GM12878 (cell line): Measurements from ENCODE around the gene ARHGEF7. TPM values are rescaled to one million over a fixed set of nuclear protein-coding genes. Genes with fewer than 3 reads are reported as not detected.

ENCODE experiments used
- ATAC-seq: fragments of 200-7000 bp; cut with Tn5 transposase; 3 replicates; pipeline ENCODE4 v1.9.1; 2020; ENCODE audit warnings: mild to moderate bottlenecking, moderate library complexity
- BruUV-seq: library from RNA; stranded (reverse); fragments of 400-500 nt; replicated peaks from 2 replicates; lab custom pipeline; 2021; lab: Mats Ljungman, UMichigan
- CTCF ChIA-PET: fragments of 300-600 bp; sonication (Branson Sonifier 250); formaldehyde crosslinking; extraction: SDS; loops from one replicate; lab custom pipeline; 2021; ENCODE audit warnings: inconsistent platforms; lab: Yijun Ruan, JAX
- POLR2A ChIA-PET: fragments of 350-600 bp; formaldehyde crosslinking; extraction: SDS; loops from one replicate; lab custom pipeline; 2021; ENCODE audit warnings: inconsistent platforms; lab: Charles Lee
- RAD21 ChIA-PET: fragments of 300-600 bp; sonication (Branson Sonifier 250); formaldehyde crosslinking; loops from one replicate; lab custom pipeline; 2023; ENCODE audit warnings: antibody characterized with exemption; ENCODE audit not compliant: unreplicated experiment; lab: Charles Lee
- SMC1A ChIA-PET: fragments of 300-600 bp; sonication (Branson Sonifier 250); formaldehyde crosslinking; loops from one replicate; lab custom pipeline; 2023; ENCODE audit not compliant: unreplicated experiment, uncharacterized antibody; lab: Charles Lee
- DNase-seq: peaks from one replicate; pipeline ENCODE4 v3.0.0-alpha.2; 2011; ENCODE audit warnings: low read depth, low spot score
- FAIRE-seq: peaks from 3 replicates; lab custom pipeline; 2011; peaks lifted over from hg19 to GRCh38; lab: Jason Lieb, UNC
- H2AFZ ChIP-seq: 2 replicates; pipeline ENCODE4 v1.6.0; 2011; ENCODE audit warnings: low read depth, low read length, control low read depth; ENCODE audit not compliant: control insufficient read depth
- H3K27ac ChIP-seq: 2 replicates; pipeline ENCODE4 v1.5.1; 2011; ENCODE audit warnings: control low read depth; ENCODE audit not compliant: control insufficient read depth, insufficient read depth
- H3K27me3 ChIP-seq, 2 experiments: replicated peaks in 1 of 2; 2 replicates each; pipeline versions ENCODE4 v1.6.0 to v1.6.1; 2011; ENCODE audit warnings: low read length in 1 of 2; ENCODE audit not compliant: control insufficient read depth in 2 of 2, insufficient read depth in 2 of 2
- H3K36me3 ChIP-seq, 2 experiments: 2 replicates each; pipeline ENCODE4 v1.5.1; 2011; ENCODE audit warnings: low read length in 1 of 2; ENCODE audit not compliant: control insufficient read depth in 2 of 2, insufficient read depth in 2 of 2
- H3K4me1 ChIP-seq: 2 replicates; pipeline ENCODE4 v1.6.1; 2011; ENCODE audit warnings: mild to moderate bottlenecking, low read length, moderate library complexity, mixed read lengths; ENCODE audit not compliant: control insufficient read depth, insufficient read depth
- H3K4me2 ChIP-seq: 2 replicates; pipeline ENCODE4 v1.6.0; 2011; ENCODE audit warnings: control low read depth; ENCODE audit not compliant: control insufficient read depth, insufficient read depth
- H3K4me3 ChIP-seq: fragments of 200-600 bp; sonication (generic); 2 replicates; pipeline ENCODE4 v1.5.1; 2016
- H3K79me2 ChIP-seq: 2 replicates; pipeline ENCODE4 v1.6.0; 2011; ENCODE audit warnings: low read length; ENCODE audit not compliant: control insufficient read depth, insufficient read depth
- H3K9ac ChIP-seq: 2 replicates; pipeline ENCODE4 v1.8.0; 2011; ENCODE audit warnings: low read length, control low read depth, mixed read lengths; ENCODE audit not compliant: control insufficient read depth, insufficient read depth
- H3K9me3 ChIP-seq: replicated peaks from 3 replicates; pipeline ENCODE4 v1.5.1; 2011; ENCODE audit warnings: mild to moderate bottlenecking, low read length; ENCODE audit not compliant: control insufficient read depth, insufficient read depth
- H4K20me1 ChIP-seq: 2 replicates; pipeline ENCODE4 v1.6.0; 2011; ENCODE audit not compliant: control insufficient read depth, insufficient read depth
- EGR1 ChIP-seq, 2 experiments: IDR thresholded peaks; 1 replicate in 1 of 2; 2 replicates in 1 of 2; pipeline ENCODE4 v1.6.1; 2011 to 2012; ENCODE audit warnings: low read depth in 2 of 2, low read length in 2 of 2, borderline replicate concordance in 1 of 2, mild to moderate bottlenecking in 1 of 2, moderate library complexity in 1 of 2
- LARP7 ChIP-seq: fragments of 450-650 bp; IDR thresholded peaks from 2 replicates; pipeline ENCODE4 v1.6.1; 2017; ENCODE audit warnings: mild to moderate bottlenecking
- MEF2B ChIP-seq: fragments of 450-650 bp; IDR thresholded peaks from 2 replicates; pipeline ENCODE4 v1.6.1; 2018; ENCODE audit warnings: mild to moderate bottlenecking, moderate library complexity; ENCODE audit not compliant: partially characterized antibody, poor library complexity, severe bottlenecking
- NBN ChIP-seq: fragments of 450-650 bp; IDR thresholded peaks from 2 replicates; pipeline ENCODE4 v1.6.1; 2016
- PML ChIP-seq: IDR thresholded peaks from 2 replicates; pipeline ENCODE4 v1.6.1; 2012; ENCODE audit warnings: low read length, inconsistent platforms
- SMAD5 ChIP-seq: IDR thresholded peaks from 2 replicates; pipeline ENCODE4 v1.6.1; 2016; ENCODE audit warnings: antibody characterized with exemption, low read depth
- SP1 ChIP-seq: IDR thresholded peaks from one replicate; pipeline ENCODE4 v1.6.1; 2011; ENCODE audit warnings: low read depth, low read length
- ZBED1 ChIP-seq: IDR thresholded peaks from 2 replicates; pipeline ENCODE4 v1.6.1; 2016; ENCODE audit warnings: borderline replicate concordance
- ZNF217 ChIP-seq: fragments of 450-650 bp; IDR thresholded peaks from 2 replicates; pipeline ENCODE4 v1.6.1; 2017; ENCODE audit warnings: antibody characterized with exemption, mild to moderate bottlenecking
- ZNF384 ChIP-seq: IDR thresholded peaks from 2 replicates; pipeline ENCODE4 v1.6.1; 2012; ENCODE audit warnings: low read depth, mild to moderate bottlenecking, low read length, improper control_type of control experiment, borderline replicate concordance
- WGBS: methylation state at CpG from one replicate; pipeline ENCODE4 v1.1.6; 2016; ENCODE audit warnings: low lambda C conversion rate; ENCODE audit not compliant: insufficient replicate concordance, insufficient coverage; ENCODE audit errors: missing lambda C conversion rate; 5-methylcytosine and 5-hydroxymethylcytosine counted together
- in situ Hi-C: fragments of 300-500 bp; cut with MboI; formaldehyde crosslinking; loops from 9 replicates; pipeline ENCODE4 v1.14.3; 2018; ENCODE audit warnings: mixed read lengths
- intact Hi-C: fragments of 100-400 bp; cut with micrococcal nuclease; formaldehyde crosslinking; loops from one replicate; pipeline ENCODE4 v1.14.2; 2022; ENCODE audit not compliant: unreplicated experiment
- polyA plus RNA-seq, 11 experiments: library from polyadenylated mRNA; depleted of rRNA in 4 of 11; unstranded in 6 of 11; stranded (reverse) in 5 of 11; fragments of >200 nt; fragmentation: Nextera tagmentation in 4 of 11; fragmentation: Illumina TruSeq in 1 of 11; extraction: Ambion mirVana in 4 of 11; extraction: Trizol in 1 of 11; gene quantifications; 1 replicate in 1 of 11; 2 replicates in 10 of 11; pipeline versions ENCODE4 v1.2.1 to v1.2.3, GENCODE V29; 2011 to 2016; ENCODE audit warnings: inconsistent platforms in 2 of 11, missing spikeins in 2 of 11, low read depth in 1 of 11
- total RNA-seq, 4 experiments: library from RNA; depleted of rRNA in 3 of 4; stranded (reverse); fragments of >200 nt in 3 of 4; fragmentation: Illumina TruSeq in 1 of 4; extraction: Trizol in 1 of 4; gene quantifications; 2 replicates each; pipeline versions ENCODE4 v1.2.1 to v1.2.3, GENCODE V29; 2013 to 2021
- TF ChIP-seq, protein P1 (sequence below): IDR thresholded peaks from 2 replicates; pipeline ENCODE4 v1.6.1; 2012; ENCODE audit warnings: low read depth, low read length, improper control_type of control experiment
- TF ChIP-seq, protein P2 (sequence below): IDR thresholded peaks from 2 replicates; pipeline ENCODE4 v1.6.1; 2011; ENCODE audit warnings: borderline replicate concordance, low read depth, mild to moderate bottlenecking, moderate library complexity, mixed read lengths, low read length; ENCODE audit not compliant: insufficient read depth; ENCODE audit errors: extremely low read length
- TF ChIP-seq, protein P3 (sequence below): IDR thresholded peaks from 2 replicates; pipeline ENCODE4 v1.6.1; 2012; ENCODE audit warnings: mild to moderate bottlenecking, low read depth, low read length

Gene ARHGEF7
- total and polyA plus RNA-seq, 10 of the 15 experiments (the other 5 are each of a cell fraction or from before 2014, with no cell fraction given): 4.7 to 65.5 (median 36.6) TPM

DNA sequence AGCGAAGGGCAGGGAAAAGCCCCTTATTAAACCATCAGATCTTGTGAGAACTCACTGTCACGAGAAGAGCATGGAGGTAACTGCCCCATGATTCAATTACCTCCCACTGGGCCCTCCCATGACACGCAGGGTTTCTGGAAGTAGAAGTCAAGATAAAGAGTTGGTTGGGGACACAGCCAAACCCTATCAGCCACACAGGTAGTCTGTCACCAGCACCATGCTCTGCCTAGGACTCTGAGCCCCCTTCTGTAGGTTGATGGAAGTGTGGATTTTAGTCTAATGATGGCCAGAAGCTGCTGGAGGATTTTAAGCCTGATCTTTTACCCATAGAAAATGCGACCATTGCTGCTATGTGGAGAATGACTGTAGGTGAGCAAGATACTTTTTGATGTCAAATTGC lies 60.8 kb downstream of the ARHGEF7 start:
- in situ Hi-C loops: no loop called here
- ChIA-PET CTCF (no interaction called here), SMC1A (no interaction called here), POLR2A (no interaction called here), RAD21 (no interaction called here)
- 73% methylated on average over 4 of the region's 4 CpGs for WGBS
- H3K27me3 ChIP-seq: no peaks in the 10 kb centered on the region
- TF ChIP-seq MEF2B (peak; percentile 11), SMAD5 (no peak)
- H3K9ac ChIP-seq: no peak overlapping the region
- peak overlapping the region; percentile 71 for H3K27ac ChIP-seq
- no TSS peak for BruUV-seq
- H2AFZ ChIP-seq: no peak overlapping the region
- ATAC-seq (no peak), FAIRE-seq (no peak), DNase-seq (no peak)
- peaks cover 16% of the 10 kb centered on the region for H3K9me3 ChIP-seq
- H3K4me3 ChIP-seq: no peak overlapping the region
- H3K79me2 ChIP-seq: peaks cover 83% of the 10 kb centered on the region
- H4K20me1 ChIP-seq: no peaks in the 10 kb centered on the region
- intact Hi-C loops: no loop called here
- no peak overlapping the region for H3K4me2 ChIP-seq
- peaks cover 35% of the 10 kb centered on the region for H3K4me1 ChIP-seq
- H3K36me3 ChIP-seq: peaks cover 15 to 40% of the 10 kb centered on the region in 2 experiments

DNA sequence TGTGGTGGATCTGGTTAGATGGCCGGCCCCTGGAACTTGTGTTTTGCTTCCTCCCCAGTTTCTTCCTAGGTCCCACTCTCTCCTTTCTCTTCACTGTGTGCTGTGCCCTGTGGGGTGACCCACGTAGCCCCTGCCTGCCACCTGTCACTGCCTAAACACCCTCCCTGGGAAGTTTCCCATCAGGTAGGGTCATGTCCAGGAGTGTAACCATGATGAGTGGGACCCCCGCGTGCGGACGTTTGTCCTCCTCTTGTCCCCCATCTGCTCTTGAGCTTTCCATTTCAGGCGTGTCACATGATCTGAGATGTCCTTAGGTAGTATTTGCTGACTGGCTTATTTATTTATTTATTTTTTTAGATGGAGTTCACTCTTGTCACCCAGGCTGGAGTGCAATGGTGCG lies 61.3 kb downstream of the ARHGEF7 start:
- Histone ChIP-seq H2AFZ (no peak overlapping the region), H3K79me2 (peaks cover 82% of the 10 kb centered on the region), H3K27me3 (no peaks in the 10 kb centered on the region), H3K4me2 (no peak overlapping the region; the same call in none of the 2 replicates), H3K4me1 (peaks cover 35% of the 10 kb centered on the region), H3K9ac (no peak overlapping the region), H3K4me3 (no peak overlapping the region), H3K36me3 (peaks cover 15 to 40% of the 10 kb centered on the region in 2 experiments), H3K9me3 (peaks cover 16% of the 10 kb centered on the region), H3K27ac (peak overlapping the region; percentile 71), H4K20me1 (no peaks in the 10 kb centered on the region)
- BruUV-seq: no TSS peak
- in situ Hi-C loops: no loop called here
- CTCF ChIA-PET: no interaction called here
- RAD21 ChIA-PET: no interaction called here
- no peak for ATAC-seq
- intact Hi-C loops: no loop called here
- POLR2A ChIA-PET: interaction anchor here (1.3 kb wide), 1 partner anchor 11 kb away, joined by 3 read pairs; no protein-coding TSS in a partner anchor
- WGBS: 95% methylated on average over 8 of the region's 8 CpGs
- SMC1A ChIA-PET: interaction anchor here (1.1 kb wide), 1 partner anchor 10 kb away, joined by 3 read pairs; no protein-coding TSS in a partner anchor
- no peak for FAIRE-seq
- no peak for DNase-seq
- TF ChIP-seq, protein P1, sequence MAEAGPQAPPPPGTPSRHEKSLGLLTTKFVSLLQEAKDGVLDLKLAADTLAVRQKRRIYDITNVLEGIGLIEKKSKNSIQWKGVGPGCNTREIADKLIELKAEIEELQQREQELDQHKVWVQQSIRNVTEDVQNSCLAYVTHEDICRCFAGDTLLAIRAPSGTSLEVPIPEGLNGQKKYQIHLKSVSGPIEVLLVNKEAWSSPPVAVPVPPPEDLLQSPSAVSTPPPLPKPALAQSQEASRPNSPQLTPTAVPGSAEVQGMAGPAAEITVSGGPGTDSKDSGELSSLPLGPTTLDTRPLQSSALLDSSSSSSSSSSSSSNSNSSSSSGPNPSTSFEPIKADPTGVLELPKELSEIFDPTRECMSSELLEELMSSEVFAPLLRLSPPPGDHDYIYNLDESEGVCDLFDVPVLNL: no peak
- no peak for TF ChIP-seq LARP7
- TF ChIP-seq, protein P2, sequence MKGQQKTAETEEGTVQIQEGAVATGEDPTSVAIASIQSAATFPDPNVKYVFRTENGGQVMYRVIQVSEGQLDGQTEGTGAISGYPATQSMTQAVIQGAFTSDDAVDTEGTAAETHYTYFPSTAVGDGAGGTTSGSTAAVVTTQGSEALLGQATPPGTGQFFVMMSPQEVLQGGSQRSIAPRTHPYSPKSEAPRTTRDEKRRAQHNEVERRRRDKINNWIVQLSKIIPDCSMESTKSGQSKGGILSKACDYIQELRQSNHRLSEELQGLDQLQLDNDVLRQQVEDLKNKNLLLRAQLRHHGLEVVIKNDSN: no peak
- TF ChIP-seq, protein P3, sequence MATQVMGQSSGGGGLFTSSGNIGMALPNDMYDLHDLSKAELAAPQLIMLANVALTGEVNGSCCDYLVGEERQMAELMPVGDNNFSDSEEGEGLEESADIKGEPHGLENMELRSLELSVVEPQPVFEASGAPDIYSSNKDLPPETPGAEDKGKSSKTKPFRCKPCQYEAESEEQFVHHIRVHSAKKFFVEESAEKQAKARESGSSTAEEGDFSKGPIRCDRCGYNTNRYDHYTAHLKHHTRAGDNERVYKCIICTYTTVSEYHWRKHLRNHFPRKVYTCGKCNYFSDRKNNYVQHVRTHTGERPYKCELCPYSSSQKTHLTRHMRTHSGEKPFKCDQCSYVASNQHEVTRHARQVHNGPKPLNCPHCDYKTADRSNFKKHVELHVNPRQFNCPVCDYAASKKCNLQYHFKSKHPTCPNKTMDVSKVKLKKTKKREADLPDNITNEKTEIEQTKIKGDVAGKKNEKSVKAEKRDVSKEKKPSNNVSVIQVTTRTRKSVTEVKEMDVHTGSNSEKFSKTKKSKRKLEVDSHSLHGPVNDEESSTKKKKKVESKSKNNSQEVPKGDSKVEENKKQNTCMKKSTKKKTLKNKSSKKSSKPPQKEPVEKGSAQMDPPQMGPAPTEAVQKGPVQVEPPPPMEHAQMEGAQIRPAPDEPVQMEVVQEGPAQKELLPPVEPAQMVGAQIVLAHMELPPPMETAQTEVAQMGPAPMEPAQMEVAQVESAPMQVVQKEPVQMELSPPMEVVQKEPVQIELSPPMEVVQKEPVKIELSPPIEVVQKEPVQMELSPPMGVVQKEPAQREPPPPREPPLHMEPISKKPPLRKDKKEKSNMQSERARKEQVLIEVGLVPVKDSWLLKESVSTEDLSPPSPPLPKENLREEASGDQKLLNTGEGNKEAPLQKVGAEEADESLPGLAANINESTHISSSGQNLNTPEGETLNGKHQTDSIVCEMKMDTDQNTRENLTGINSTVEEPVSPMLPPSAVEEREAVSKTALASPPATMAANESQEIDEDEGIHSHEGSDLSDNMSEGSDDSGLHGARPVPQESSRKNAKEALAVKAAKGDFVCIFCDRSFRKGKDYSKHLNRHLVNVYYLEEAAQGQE: no peak
- TF ChIP-seq ZNF217: no peak
- no peak for TF ChIP-seq NBN
- TF ChIP-seq PML: no peak
- no peak for TF ChIP-seq SP1
- TF ChIP-seq ZNF384: no peak
- no peak for TF ChIP-seq EGR1 (IDR thresholded peaks at IDR 0.05; ENCODE audit: borderline replicate concordance in 1 of 2, low read depth in 2 of 2, low read length in 2 of 2)
- TF ChIP-seq ZBED1: no peak
